Measurements from ENCODE around the gene DGKB.
A peak's percentile ranks its signal among the peaks of the same experiment; 100 is the strongest.

Gene DGKB

GRCh38 chr7:14902589-14903067, at the start of gene DGKB:
Gene DGKB (minus strand): TSS chr7:14902751.
- peak; percentile 21 for DNase-seq (ENCODE audit: low spot score)

GRCh38 chr7:14950013-14950412, 47.5 kb upstream of the DGKB start:
- no peak for DNase-seq (ENCODE audit: low spot score)

GRCh38 chr7:14938181-14938580, 35.6 kb upstream of the DGKB start:
- DNase-seq (ENCODE audit: low spot score): no peak

- no peak for DNase-seq (ENCODE audit: low spot score)
These were observed 35.0 kb upstream of the DGKB start for GRCh38 chr7:14937581-14937980.

GRCh38 chr7:14936554-14936953, 34.0 kb upstream of the DGKB start:
- DNase-seq (ENCODE audit: low spot score): peak; percentile 11

GRCh38 chr7:14934839-14935238, 32.3 kb upstream of the DGKB start:
- no peak for DNase-seq (ENCODE audit: low spot score)

- no peak for DNase-seq (ENCODE audit: low spot score)
These were observed 29.1 kb upstream of the DGKB start for GRCh38 chr7:14931511-14932215.

GRCh38 chr7:14924398-14924797, 21.8 kb upstream of the DGKB start:
- no peak for DNase-seq (ENCODE audit: low spot score)

GRCh38 chr7:14911077-14911476, 8.5 kb upstream of the DGKB start:
- DNase-seq (ENCODE audit: low spot score): no peak

GRCh38 chr7:14908697-14909096, 6.1 kb upstream of the DGKB start:
- DNase-seq (ENCODE audit: low spot score): no peak

- no peak for DNase-seq (ENCODE audit: low spot score)
These were observed 3.2 kb upstream of the DGKB start for GRCh38 chr7:14905764-14906163.

- no peak for DNase-seq (ENCODE audit: low spot score)
These were observed 2.5 kb downstream of the DGKB start for GRCh38 chr7:14900051-14900450.

GRCh38 chr7:14899030-14899429, 3.5 kb downstream of the DGKB start:
- DNase-seq (ENCODE audit: low spot score): no peak

GRCh38 chr7:14896461-14896860, 6.1 kb downstream of the DGKB start:
- no peak for DNase-seq (ENCODE audit: low spot score)

GRCh38 chr7:14894826-14895225, 7.7 kb downstream of the DGKB start:
- no peak for DNase-seq (ENCODE audit: low spot score)

GRCh38 chr7:14892961-14893360, 9.6 kb downstream of the DGKB start:
- no peak for DNase-seq (ENCODE audit: low spot score)

GRCh38 chr7:14891289-14891688, 11.3 kb downstream of the DGKB start:
- DNase-seq (ENCODE audit: low spot score): no peak

GRCh38 chr7:14888962-14889361, 13.6 kb downstream of the DGKB start:
- no peak for DNase-seq (ENCODE audit: low spot score)

GRCh38 chr7:14886533-14886932, 16.0 kb downstream of the DGKB start:
- no peak for DNase-seq (ENCODE audit: low spot score)

- DNase-seq (ENCODE audit: low spot score): no peak
These were observed 26.5 kb downstream of the DGKB start for GRCh38 chr7:14875941-14876587.

- DNase-seq (ENCODE audit: low spot score): no peak
These were observed 30.7 kb downstream of the DGKB start for GRCh38 chr7:14871880-14872279.

- DNase-seq (ENCODE audit: low spot score): no peak
These were observed 32.2 kb downstream of the DGKB start for GRCh38 chr7:14870394-14870793.

- DNase-seq (ENCODE audit: low spot score): no peak
These were observed 33.6 kb downstream of the DGKB start for GRCh38 chr7:14868937-14869336.

GRCh38 chr7:14861456-14861855, 41.1 kb downstream of the DGKB start:
- no peak for DNase-seq (ENCODE audit: low spot score)

Measured in globus pallidus (tissue), 1 donor.